GM12874 (cell line): ENCODE results near the gene DIP2C.

Experiments
- CTCF ChIP-seq: IDR thresholded peaks from 2 replicates; pipeline ENCODE4 v1.5.1; 2011; ENCODE audit warnings: low read depth, mild to moderate bottlenecking, control low read depth, low read length, moderate library complexity; ENCODE audit not compliant: insufficient read depth

Gene DIP2C

GRCh38 chr10:609868-610545 lies 79.5 kb downstream of the DIP2C start:
- no peak for TF ChIP-seq CTCF

GRCh38 chr10:609262-609658 lies 80.2 kb downstream of the DIP2C start:
- TF ChIP-seq CTCF, result no peak

DNA sequence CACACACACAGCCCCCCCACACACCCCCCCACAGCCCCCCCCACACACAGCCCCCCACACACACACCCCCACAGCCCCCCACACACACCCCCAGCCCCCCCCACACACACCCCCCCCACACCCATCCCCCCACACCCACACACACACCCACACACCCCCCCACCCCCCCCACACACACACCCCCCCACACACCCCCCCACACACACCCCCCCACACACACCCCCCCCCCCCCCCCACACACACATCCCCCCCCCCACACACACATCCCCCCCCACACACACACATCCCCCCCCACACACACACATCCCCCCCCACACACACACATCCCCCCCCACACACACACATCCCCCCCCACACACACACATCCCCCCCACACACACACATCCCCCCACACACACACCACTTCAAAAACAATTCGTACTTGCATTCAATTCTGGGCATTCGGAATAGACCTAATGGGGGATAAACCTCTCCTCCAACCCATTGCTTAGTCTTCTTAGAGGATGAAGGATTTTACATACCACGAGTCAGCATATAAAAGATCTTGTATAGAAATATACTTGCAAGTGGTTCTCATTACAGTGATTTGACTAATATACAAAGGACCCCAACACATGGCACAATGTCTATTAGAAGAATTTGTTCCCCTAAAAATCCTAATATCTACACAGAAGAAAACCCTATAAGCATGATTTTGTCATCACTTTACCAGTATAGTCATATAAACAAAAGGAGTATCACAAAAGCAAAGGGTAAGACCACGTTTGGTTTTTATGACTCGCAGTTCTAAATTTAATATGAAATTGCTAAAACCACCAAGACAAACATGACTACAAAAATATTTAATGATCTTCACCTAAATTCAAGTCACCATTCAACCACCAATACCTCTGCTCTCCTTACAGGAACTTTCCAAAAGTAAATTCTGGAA lies 80.9 kb downstream of the DIP2C start:
- no peak for TF ChIP-seq CTCF

GRCh38 chr10:607545-608185 lies 81.8 kb downstream of the DIP2C start:
- no peak for TF ChIP-seq CTCF

GRCh38 chr10:606762-607544 lies 82.5 kb downstream of the DIP2C start:
- no peak for TF ChIP-seq CTCF

DNA sequence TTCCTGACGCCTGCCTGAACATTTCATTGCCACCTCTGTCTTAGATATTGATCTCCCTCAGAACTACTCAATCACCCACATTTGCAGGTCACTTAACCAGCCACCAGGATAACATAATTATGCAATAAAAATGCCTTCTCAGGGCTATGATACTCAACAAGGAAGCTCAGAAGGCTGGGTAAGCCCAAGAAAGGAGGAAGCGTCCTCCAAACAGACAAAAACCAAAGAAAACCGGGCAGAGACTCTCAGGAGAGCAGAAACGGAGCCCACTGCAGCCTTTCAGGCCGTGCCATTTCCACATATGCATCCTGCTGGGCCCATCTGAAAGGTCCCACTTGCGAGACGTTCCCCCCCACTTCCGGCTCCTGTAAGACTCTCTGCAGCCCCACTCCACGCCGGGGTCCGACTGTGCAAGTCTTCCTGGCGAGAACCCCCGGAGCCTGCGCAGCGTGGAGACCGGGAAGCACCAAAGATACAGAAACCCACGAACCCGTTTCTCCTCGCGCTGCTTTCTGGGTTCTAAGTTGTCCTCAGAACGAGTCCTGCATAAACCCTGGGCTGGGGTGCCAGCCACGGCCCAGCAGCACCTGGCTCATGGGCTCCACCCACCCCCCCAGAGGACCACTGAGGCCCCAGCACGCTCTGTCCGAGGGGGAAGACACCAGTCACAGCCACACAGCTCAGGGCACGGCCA lies 83.7 kb downstream of the DIP2C start:
- no peak for TF ChIP-seq CTCF
